Measurements from ENCODE around the gene DTX1.

DNA sequence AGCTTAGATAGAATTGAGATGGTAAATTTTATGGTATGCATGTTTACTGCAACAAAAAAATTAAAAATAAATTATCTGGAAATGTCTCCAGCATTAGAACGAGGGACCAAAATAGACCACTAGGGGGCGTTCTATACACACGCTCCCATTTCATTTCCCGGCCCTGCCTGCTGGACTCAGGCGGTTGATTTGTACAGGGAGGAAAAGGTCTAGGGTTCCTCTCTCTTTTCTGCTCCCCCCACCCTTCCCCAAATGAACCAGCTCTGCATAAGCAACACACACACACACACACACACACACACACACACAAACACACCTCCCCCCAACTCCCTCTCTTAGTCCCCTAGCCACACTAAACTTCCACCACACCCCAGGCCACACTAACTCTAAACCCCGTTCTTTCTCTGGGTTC is 7.8 kb upstream of the DTX1 start:
- TF ChIP-seq, protein P1, sequence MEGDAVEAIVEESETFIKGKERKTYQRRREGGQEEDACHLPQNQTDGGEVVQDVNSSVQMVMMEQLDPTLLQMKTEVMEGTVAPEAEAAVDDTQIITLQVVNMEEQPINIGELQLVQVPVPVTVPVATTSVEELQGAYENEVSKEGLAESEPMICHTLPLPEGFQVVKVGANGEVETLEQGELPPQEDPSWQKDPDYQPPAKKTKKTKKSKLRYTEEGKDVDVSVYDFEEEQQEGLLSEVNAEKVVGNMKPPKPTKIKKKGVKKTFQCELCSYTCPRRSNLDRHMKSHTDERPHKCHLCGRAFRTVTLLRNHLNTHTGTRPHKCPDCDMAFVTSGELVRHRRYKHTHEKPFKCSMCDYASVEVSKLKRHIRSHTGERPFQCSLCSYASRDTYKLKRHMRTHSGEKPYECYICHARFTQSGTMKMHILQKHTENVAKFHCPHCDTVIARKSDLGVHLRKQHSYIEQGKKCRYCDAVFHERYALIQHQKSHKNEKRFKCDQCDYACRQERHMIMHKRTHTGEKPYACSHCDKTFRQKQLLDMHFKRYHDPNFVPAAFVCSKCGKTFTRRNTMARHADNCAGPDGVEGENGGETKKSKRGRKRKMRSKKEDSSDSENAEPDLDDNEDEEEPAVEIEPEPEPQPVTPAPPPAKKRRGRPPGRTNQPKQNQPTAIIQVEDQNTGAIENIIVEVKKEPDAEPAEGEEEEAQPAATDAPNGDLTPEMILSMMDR (conservative IDR thresholded peaks at IDR 0.05; ENCODE audit: low read depth, low read length), result peak; percentile 93
- TF ChIP-seq EZH2 (IDR thresholded peaks at IDR 0.05; ENCODE audit: low read length, unreplicated experiment), result no peak

Data from PC-3 (cell line).